NCI-H2107 treated with DMSO at 0.1 percent for 48 hours (cell line): Measurements from ENCODE around the gene TNFAIP8.
A peak's percentile ranks its signal among the peaks of the same experiment; 100 is the strongest.

Source experiments
- DNase-seq: peaks from one replicate; lab custom pipeline; 2025; ENCODE audit not compliant: unreplicated experiment; lab: John Stamatoyannopoulos, UW

TNFAIP8 gene

DNA sequence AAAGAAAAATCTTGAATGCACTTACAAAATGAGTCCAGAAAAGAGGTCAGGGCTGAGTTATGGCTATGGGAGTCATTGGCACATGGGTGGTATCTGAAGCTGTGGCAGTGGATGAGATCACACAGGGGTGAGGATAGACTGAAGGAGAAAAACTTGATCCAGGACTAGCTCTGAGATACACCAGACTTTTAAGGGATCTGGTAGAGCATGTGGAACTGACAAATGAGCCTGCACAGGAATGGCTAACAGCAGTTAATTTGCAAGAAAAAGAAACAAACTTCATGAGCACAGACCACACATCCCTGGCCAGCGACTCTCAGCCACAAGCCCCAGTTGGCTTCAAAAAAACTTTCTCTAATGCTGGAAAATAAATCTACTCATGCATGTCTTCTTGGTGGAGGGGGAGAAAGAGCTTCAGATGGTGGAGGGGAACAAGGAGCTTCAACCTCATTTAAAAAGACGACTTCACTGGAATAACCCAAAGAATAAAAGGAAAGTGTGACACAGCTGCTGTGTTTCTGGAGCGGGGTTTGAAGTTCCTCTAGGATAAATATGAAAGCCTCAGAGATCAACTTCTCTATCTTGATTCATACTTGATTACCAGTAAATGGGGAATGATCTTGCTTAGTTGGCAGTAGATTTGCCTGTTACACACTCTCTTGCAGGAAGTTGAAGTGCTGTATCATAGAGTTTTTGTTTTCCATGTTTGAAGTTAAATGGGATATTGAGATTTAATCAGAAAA lies 33.6 kb downstream of the TNFAIP8 start:
- no peak for DNase-seq

- no peak for DNase-seq
Observed at GRCh38 chr5:119390404-119390803, 34.6 kb downstream of the TNFAIP8 start.

DNA sequence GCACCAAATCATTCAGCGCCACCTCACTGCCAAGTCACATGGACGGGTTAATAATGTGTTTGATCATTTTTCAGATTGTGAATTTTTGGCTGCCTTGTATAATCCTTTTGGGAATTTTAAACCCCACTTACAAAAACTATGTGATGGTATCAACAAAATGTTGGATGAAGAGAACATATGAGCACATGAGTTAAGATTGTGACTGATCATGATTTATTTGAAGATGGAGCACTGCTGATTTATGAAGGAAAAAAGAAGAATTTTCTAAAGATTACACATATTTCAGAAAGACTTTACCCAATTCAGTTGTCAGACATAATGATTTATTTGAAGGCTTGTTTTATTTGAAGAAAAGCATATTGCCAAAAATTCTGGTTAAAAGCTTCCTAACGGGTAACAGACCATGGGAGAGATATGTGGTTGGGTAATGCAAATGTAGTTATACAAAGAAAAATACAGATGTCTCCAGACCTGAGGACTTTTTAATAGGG lies 37.4 kb downstream of the TNFAIP8 start:
- no peak for DNase-seq

- DNase-seq, result no peak
Observed at GRCh38 chr5:119393746-119394145, 37.9 kb downstream of the TNFAIP8 start.

- DNase-seq, result no peak
Observed at GRCh38 chr5:119395080-119395836, 39.4 kb downstream of the TNFAIP8 start.

DNA sequence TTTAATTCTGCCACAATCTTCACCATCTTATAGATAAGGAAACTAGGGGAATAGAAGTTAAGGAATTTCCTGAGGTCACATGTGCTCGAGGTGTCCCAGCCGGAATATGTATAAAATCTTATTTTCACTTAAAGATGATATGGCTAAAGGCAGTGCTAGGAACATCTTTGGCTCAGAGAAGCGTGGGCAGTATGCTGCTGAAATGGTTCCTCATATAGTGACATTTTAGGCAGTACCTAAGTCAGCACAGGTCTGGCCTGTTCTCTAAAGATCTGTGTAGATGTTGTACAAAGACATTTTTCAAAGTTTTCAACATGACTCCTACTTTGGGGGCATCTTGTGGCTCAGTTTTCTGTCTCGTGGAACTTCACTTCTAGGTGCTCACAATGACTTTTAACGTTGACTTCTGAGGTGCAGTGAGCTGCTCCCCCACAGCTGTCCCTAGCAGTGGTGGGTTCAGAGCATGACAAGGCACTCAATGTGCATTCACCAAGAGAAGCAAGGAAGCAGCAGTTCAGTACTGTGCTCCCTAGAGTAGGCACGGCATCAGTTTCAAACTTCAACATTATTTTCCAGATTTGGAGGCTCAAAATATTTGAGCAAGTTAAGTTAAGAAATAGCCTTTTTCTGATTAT lies 40.3 kb downstream of the TNFAIP8 start:
- DNase-seq, result no peak

DNA sequence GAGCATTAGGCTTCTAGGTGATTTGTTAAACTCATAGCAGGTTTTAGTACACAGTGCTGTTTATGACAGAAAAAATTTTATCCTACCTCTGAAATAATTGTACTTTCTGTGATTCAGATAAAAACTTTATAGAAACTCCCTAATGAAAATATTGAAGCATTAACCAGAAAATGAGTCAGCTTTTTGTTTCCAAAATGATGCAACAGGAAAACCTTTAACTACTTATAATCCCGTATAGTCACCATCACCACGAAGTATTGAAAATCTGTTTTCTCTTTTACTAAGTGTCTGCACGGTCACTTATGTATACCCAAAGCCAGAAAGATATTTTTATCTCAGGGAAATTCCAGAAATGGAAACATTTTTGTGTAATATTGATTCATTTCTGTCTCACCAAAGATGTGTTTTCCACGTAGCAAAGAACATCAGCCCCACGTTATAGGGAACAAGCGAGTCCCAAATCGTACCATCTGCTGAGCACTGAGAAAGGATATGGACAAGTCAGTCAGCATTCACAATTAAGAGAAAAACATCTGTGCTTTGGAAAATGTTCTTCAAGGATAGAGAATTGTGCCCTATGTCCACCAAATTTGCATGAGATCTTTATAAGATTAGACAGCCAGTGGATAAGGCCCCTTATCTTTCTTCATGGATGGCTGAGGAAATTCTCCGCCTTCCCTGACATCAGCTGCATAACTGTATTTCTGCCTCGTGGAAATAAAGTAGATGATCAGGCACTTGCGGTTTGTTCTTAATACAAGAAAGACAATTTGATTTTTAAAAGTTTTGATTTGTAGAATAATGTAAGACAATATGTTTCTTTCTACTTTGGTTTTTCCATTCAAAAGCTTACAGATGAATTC lies 41.9 kb downstream of the TNFAIP8 start:
- no peak for DNase-seq

DNA sequence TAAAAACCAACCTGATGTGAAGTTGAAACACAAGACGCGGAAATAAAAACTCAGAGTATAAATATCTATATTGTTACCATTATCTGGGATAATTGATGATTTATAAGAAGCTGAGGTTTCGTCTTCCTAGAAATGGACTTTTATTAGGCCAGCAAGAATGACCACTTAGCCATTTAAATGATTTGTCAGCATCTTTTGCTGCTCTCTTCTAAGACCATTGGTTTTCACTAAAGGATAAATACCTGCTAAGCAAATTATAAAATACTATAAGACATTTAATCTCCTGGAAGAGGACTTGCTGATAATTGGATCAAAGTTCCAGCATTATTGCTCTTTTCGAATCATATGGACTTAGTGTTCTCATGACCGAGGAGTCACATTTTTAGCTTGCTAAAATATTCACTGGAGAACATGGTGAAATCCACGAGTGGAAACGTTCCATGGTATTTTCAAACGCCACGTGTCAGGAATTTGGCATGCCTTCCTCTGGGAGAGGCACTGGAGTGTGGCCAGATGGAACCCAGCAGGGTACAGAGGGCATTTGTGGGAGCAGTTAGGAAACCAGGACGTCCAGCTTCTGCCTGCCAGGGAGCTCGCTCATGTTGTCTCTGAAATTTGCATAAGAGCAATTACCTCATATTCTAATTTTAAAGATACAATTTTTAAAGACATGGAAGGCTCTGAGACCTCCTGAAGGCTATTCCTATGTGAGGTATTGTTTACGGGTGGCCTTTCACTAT lies 43.1 kb downstream of the TNFAIP8 start:
- no peak for DNase-seq

DNA sequence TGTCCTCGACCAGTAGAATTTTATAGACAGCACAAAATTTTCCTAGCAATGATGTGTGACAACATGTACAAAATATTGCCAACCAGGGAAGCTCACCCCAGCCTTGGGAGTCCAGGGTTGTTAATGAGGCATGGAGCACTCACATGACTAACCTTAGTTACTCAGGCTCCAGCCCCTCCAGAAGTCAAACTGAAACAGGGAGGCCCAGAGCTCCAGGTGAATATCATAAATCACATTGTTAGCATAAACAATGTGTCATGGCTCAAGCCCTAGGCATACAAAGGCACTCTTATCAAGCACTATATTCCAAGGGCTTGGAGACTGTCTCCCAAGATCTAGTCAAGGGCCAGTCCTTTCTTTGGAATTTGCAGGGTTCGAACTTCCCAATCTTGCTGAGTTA lies 44.4 kb downstream of the TNFAIP8 start:
- DNase-seq, result no peak

DNA sequence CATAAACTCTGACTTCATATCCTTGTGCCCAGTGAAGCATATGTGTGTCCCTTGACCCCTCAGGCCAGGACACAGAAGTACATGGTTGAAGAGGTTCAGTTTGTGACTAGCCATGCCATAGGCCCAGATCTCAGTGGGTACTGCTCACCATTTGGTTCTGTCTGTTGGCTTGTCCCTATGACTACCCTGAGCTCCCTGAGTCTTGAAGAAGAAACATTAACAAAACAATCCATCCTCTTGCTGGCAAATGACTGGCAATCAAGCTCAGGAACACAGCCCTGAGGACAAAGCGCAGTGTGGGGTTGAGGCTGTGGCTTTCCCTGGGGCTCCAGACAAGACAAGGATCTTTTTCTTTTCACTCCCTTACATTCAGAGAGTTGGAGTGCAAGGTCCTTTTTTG lies 46.3 kb downstream of the TNFAIP8 start:
- no peak for DNase-seq

DNA sequence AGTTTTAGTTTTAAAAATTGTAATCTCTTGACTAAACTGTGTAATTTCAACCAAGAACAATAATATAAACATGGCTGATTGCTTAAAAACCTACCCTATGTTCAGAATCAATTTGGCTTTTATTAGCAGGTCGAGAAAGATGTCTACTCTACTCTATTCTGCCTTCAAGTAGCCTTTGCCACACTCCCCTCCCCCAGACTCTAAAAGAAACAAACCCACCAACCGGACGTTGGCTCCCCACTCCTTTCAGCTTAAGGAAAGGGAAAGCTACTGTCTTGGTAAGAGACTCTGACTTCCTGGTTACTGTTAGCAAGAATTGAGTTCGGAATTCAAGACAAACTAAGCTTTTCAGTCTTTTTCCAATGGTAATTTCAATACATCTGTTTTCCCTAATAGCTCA lies 46.7 kb downstream of the TNFAIP8 start:
- DNase-seq, result no peak

DNA sequence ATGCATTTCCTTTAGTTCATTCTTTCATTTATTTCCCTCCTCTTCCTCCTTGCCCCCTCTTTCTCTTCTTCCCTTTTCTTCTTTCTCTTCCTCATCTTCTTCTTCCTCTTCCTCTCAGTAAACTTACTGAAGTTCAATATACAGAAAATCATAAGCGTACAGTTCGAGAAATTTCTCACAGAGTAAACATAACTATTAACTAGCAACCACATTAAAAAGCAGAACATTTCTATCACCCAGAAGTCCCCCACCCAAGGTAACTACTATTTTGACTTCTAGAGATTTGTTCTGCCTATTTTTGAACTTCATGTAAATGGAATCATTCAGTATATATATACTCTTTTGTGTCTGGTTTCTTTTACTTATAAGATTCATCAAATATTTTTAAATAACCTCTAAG lies 48.2 kb downstream of the TNFAIP8 start:
- DNase-seq, result no peak

DNA sequence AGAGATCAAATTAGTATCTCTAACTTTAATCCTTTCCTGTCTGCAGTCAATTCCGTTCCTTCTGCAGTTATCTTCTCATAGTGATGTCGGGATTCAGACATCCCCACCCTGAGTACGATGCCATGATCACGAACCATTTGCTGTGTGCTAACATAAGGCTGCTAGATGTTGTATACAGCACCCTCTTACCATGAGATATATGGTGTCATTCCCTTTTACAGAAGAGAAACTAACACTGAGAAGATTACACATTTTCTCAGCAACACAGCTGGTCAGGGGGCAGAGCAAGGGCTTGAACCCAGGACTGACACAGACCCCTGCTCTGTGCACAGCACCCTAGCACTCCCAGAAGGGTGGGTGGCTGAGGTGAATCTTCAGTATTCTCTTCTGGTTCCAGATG lies 49.6 kb downstream of the TNFAIP8 start:
- DNase-seq, result no peak

DNA sequence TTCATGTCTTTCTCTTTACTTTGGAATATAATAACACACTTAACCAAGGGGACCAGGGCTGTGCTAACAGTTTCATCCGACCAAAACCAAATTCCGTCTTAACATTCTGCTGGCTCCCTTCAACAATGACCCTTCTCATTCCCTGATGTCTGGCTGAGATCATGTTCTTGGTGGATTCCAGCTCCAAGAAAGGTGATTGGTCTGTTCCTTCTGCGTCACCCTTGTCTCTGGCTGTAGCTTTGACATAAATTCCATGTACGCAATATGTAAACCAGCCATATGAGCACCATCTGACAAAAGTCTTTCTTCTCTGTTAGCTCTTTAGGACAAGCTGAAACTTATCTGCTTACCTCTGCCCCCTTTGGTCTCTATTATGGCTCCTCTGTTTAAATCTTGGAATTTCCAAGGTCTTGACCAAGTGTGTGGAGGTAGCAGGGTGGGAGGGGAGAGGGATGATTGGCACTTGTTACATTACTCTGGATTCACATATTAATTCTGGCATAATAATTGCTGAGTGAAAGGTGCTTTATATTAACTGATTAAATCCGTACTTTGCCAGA lies 50.8 kb downstream of the TNFAIP8 start:
- DNase-seq, result no peak

GRCh38 chr5:119409235-119409815 lies 53.5 kb downstream of the TNFAIP8 start:
- DNase-seq, result no peak

GRCh38 chr5:119410448-119411159 lies 54.8 kb downstream of the TNFAIP8 start:
- no peak for DNase-seq

DNA sequence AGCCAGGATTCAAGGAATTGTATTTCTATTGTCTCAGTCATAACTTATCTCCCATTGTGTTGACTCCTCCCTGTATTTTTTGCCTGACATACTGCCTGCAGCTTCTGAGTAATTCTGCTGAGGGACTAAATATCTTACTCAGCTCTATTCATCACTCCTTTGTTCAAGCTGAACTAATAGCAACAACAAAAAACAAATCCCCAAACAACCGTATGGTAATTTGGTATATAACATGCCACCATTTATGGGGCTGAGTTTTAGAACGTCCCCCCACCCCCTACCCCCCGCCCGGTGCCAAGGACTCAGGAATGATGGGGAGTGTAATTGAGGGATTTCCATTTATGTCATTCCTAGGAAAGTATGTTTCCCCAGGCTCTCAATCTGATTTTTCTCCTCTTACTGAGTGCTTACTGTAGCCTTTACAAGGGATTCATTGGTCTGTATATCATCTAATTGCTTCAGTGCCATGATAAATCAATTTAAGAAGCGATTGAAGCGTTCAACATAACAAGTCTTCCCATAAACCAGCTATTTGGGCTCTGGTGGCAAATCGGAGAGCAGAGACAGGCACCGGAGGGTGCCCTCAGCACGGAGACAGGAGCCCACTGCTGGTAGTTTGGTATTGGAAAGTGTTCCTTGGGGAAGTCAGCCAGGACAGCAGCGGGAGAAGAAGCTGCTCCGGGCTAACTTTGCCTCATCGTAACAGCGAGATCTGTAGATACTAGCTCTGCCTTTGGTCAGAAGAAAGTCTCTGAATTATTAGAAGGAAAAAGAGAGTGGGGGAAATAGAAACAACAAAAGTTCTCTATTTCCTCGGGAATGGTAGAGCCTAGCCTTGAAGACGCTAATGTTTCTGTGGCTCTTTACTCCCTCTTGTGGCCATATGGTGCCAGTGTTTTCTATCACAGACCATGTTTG lies 55.8 kb downstream of the TNFAIP8 start:
- DNase-seq, result peak; percentile 55
